SKM-1 (cell line): ENCODE data around the gene TEAD4.

ENCODE experiments used
- DNase-seq: peaks from one replicate; lab custom pipeline; 2025; ENCODE audit not compliant: unreplicated experiment; lab: John Stamatoyannopoulos, UW

TEAD4 gene

DNA sequence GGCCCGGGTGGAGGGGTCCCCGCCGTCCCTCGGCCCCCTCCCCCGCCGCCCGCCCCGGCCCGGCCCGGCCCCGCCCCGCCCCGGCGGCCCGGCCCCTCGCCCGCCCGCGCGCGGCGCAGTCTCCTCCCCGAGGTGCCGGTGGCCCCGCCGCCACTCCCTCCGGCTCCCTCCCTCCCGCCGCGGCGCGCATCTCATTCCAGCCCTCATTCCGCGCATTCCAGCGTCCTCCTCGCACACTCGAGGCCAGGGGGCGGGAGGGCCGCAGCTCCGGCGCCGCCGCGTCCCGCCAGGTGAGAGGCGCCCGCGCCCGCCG, at the start of gene TEAD4:
TEAD4 (plus strand) TSS at position 206 of the 313 bp plus-strand sequence.
- DNase-seq = no peak

DNA sequence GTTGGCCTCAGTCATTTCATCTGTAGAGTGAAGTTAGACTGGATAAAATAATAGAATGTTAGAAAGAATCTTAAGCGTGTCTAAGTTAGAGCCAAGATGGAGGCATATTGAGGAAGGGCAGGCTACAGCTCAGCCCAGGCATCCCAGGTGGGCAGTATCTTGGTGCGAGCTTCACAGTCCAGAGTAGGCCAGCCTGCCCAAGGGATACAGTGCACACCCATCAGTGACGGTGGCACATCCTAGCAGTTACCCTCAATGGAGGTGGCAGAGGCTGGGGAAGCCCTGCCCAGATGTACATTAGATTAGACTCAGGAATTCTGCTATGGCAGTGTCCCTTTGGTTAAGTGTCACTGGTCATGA, 47.0 kb upstream of the TEAD4 start:
- DNase-seq = no peak

GRCh38 chr12:2919249-2919648, 39.9 kb upstream of the TEAD4 start:
- no peak for DNase-seq

DNA sequence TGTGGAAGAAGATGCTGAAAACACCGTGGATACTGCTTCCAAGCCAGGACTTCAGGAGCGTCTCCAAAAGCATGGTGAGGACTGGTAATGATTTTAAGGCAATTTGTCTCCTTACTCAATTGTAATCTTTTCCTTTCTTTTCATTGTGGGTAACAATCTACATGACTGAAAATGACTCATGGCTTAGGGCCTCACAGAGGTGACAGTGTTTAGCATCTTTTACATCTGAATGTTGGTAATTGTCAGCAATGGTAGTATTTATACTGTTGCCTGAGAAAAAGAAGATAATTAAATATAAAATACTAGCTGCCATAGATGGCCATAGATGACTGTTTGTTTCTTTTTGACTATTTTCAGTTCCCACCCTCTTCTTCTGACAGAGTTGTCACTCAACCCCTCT, 36.9 kb upstream of the TEAD4 start:
- DNase-seq = no peak

DNA sequence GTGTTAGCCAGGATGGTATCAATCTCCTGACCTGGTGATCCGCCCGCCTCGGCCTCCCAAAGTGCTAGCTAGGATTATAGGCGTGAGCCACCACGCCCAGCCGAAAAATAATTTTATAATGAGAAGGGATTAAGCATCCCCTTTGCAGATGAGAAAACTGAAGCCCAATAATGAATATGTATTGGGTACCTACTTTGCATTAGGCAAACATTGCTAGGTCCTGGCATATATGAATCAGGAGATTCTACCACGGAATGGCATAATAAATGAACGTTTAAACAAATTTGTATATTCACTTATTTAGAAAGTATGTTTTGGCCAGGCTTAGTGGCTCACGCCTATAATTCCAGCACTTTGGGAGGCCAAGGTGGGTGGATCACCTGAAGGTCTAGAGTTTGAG, 36.1 kb upstream of the TEAD4 start:
- DNase-seq = no peak

- no peak for DNase-seq
These were observed 35.2 kb upstream of the TEAD4 start for GRCh38 chr12:2924019-2924418.

DNA sequence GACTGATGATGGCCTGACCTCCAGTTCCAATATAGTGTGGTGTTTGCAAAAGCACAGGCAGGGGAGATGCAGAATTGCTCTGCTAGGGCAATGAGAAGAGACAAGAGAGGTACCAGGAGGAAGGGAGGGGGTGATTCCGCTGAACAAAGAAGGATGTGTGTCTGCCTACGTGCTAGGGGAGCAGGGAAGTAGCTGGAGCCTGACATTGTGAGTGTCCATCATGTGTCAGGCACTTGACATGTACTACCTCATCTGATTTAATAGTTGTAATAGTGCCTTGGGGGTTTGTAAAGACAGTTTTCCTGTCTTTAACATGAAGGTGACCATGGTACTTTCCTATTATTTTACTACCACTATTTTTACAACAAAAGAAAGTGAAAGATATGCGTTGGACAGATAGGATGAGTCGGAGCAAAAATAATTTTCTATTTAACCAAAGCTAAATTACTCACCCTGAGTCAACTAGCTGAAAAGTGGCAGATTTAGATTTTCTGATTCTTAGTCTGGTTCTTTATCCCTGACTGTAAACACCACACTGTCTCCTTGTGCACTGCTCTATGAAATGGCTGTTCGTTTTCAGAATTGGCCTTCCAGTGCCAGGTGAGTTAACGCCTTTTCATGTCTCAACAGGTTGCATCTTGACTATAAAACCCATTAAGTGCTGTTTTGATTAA, 33.7 kb upstream of the TEAD4 start:
- no peak for DNase-seq

DNA sequence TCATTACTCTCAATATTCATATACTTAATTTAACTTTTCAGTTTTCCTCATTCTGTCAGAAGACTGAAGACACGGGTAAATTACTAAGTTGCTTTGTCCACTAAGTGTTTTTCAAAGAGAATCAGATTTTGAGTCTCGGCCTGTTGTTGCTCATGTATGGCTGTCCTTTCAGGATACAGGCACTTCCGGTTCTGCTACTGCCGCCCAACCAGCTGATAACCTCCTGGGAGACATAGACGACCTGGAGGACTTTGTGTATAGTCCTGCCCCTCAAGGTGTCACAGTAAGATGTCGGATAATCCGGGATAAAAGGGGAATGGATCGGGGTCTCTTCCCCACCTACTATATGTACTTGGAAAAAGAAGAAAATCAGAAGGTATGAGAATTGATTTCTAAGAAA, 28.3 kb upstream of the TEAD4 start:
- no peak for DNase-seq

DNA sequence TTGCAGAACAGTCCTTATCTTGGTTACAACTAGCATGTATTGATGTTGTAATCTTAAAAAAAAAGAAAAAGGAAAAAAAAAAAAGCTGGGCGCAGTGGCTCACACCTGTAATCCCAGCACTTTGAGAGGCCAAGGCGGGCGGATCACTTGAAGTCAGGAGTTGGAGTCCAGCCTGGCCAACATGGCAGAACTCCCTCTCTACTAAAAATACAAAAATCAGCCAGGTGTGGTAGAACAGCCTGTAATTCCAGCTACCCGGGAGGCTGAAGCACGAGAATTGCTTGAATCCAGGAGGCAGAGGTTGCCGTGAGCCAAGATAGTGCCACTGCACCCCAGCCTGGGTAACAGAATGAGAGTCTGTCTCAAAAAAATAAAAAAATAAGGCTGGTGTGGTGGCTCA, 25.6 kb upstream of the TEAD4 start:
- DNase-seq = no peak

GRCh38 chr12:2934371-2934770, 24.8 kb upstream of the TEAD4 start:
- DNase-seq = no peak

GRCh38 chr12:2936301-2936700, 22.9 kb upstream of the TEAD4 start:
- no peak for DNase-seq

DNA sequence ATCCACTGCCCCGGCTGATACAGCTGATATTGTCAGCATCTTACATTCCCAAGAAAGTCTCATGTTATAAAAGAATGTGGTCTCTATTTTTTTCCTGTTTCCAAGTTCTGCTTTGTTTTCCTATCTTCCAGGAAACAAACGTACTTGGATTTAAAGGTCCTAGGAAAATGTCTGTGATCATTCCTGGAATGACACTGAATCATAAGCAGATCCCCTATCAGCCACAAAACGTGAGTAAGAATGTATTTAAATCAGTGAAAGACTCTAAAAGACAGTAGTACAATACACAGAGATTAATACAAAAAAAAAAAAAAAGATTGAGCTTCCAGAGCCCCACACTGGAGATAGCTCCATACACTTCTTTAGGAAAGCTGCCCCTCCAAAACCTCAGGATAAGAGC, 21.7 kb upstream of the TEAD4 start:
- no peak for DNase-seq

DNA sequence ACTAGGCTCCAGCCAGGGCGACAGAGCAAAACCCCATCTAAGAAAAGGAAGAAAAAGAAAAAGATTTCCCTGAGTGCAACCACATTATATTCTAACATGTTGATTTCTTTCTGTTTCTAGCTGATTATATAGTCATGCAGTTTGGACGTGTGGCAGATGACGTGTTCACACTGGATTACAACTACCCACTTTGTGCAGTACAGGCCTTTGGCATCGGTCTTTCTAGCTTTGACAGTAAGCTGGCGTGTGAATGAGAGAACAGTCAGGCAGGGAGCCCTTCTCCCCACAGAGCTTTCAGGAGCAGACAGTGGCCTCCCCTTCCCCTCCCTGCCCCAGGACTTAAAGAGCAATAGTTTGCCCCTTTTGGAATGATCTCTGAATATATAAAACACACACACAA, 20.0 kb upstream of the TEAD4 start:
- no peak for DNase-seq

DNA sequence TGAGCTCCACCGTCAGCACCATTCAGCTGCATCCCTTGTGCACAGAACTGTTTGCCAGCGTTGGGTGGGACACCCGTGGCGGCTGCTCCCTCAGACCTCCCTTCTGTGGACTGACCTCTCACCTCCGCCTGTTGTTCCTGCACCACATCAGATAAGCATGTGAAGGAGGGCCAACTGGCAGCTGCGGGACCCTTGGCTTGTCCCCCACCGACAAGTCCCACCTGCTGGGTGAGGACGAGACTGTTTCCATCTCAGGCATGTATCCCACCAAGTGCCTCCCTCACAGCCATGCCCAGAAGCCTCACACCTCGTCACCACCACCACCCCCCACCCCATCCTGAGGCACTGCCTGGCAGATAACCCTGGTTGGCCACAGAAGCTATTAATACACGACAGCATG, 18.6 kb upstream of the TEAD4 start:
- no peak for DNase-seq

DNA sequence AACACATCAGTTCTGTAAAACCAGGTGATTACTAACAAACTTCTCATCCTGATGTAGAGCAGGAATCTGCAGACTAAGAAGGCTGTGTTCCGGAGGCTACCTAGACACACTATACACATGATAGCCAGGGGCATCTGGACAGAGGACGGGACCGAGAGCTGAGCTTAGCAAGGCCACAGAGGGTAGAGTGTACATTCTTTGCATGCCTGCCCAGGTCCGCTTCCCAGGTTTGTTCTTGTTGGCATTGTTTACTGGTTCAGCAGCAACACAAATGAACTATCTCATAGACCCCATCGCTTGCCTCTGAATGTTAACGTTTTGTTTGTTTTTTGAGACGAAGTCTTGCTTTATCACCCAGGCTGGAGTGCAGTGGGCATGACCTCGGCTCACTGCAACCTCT, 17.7 kb upstream of the TEAD4 start:
- DNase-seq = no peak

DNA sequence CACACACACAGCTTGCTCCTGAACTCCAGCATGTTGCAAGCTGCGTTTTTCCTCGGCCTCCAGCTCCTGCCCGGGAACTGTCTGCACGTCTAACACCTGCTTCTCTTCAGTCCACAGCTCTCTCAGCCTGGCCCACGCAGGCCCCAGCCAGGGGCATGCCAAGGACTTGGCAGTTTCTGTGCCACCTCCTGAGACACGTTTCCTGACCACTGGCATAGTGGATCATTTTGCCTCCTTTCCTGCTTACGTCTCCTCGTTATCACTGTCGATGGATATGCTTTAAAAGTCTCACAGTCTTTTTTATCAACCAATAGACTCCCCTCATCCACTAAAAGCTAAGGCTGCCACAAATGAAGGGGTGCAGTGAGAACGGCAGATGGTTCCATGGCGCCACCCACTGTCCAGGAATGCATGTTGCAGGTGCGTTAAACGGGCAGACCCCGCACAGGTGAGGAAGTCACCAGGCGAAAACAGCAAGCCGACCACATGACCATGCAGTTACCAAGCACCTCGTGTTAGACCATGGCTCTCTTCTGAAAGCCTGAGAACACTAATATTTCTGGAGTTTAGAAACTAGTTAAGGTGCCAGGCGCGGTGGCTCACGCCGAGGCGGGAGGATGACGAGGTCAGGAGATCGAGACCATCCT, 14.7 kb upstream of the TEAD4 start:
- DNase-seq = no peak

- no peak for DNase-seq
These were observed 9.8 kb upstream of the TEAD4 start for GRCh38 chr12:2949411-2949810.

- no peak for DNase-seq
These were observed 3.3 kb upstream of the TEAD4 start for GRCh38 chr12:2955888-2956287.

DNA sequence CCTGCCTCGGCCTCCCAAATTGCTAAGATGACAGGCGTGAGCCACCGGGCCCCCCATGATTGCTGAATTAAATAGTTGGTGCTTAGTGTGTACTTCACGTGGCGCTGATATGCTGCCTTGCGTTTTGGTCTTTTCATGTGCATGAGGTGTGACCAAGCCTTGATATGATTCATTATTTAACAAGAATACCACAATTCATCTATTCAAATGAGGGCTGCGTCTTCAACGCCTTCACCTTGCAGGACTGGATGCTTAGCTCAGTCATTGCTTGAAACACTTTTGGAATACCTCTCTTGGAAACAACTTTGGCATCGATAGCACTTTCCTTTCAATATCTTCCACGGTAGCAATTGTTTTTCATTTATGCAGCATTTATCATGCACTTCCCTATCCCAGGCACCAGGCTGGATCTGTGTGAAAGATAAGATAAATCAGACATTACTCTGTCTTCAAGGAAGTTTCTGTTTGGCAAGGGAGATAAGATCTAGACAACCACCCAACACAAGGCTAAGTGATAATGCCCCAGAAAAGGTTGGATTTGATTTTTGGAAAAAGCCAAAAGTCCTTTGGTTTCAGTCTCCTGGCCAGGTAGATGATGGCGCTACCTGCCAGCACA, 1.3 kb upstream of the TEAD4 start:
- DNase-seq = no peak

- no peak for DNase-seq
These were observed 585 bp upstream of the TEAD4 start for GRCh38 chr12:2958432-2959191.

DNA sequence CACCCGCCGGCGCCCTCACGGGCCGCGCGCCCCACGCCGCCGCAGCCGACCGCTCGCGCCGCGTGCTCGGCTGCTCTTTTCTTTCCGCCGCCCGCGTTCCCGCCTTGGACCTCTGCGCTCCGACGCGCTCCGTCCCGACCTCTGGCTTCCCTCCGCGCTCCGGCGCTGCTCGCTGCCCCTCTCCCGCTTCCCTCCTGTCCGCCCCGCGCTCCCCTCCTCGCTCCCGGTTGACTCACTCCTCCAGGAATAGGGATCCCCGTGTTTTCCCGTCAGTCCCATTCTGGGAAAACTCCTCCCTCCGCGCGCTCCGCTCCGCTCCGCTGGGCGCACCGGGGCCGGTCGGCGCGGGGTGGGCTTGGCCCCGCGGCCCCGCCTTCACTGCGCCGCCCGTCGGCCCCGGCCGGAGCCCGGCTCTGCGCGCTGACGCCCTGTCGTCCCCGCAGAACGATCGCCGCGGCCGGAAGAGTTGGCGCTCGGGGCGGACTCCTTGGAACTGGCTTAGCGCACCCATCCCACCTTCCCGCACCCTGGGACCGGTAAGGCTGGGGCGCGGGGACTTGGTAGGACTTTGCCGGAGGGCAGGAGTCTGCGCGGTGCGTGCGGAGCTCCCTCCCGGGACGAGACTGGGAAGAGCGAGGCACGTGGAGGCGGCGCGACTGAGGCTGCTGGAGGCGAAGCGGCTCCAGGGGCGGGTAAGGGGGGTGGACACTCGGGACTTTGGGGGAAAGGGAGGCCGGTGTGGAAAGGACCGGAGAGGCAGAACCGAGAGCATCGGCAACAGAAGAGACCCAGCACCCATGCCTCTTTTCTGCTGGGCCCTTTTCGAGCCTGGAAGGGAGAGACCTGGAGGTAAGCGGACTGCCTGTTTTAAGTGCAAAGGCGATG, 550 bp downstream of the TEAD4 start:
- no peak for DNase-seq
